GM18858 (cell line): Measurements from ENCODE around the gene FRYL.
"Not testable (repeated sequence)": the region's sequence is repeated elsewhere in the genome, so short reads cannot be mapped to it uniquely, and the experiment has no call there.

Source experiments
- ATAC-seq: cut with Tn5 transposase; IDR thresholded peaks from one replicate; pipeline ENCODE4 v1.9.1; 2021; ENCODE audit not compliant: unreplicated experiment

FRYL gene

GRCh38 chr4:48748949-48749596, 31.0 kb downstream of the FRYL start:
- no peak for ATAC-seq

- no peak for ATAC-seq
Observed at GRCh38 chr4:48746608-48747362, 33.3 kb downstream of the FRYL start.

- not testable (repeated sequence) for ATAC-seq
Observed at GRCh38 chr4:48745223-48745622, 34.9 kb downstream of the FRYL start.

GRCh38 chr4:48742412-48742811, 37.7 kb downstream of the FRYL start:
- peak; percentile 56 for ATAC-seq

GRCh38 chr4:48739560-48740019, 40.5 kb downstream of the FRYL start:
- ATAC-seq: peak; percentile 53

GRCh38 chr4:48738856-48739255, 41.2 kb downstream of the FRYL start:
- ATAC-seq: no peak

- not testable (repeated sequence) for ATAC-seq
Observed at GRCh38 chr4:48728906-48729496, 51.1 kb downstream of the FRYL start.

GRCh38 chr4:48727666-48728459, 52.2 kb downstream of the FRYL start:
- ATAC-seq: no peak

GRCh38 chr4:48725414-48725813, 54.7 kb downstream of the FRYL start:
- no peak for ATAC-seq

- ATAC-seq: no peak
Observed at GRCh38 chr4:48722509-48723446, 57.3 kb downstream of the FRYL start.

- no peak for ATAC-seq
Observed at GRCh38 chr4:48720459-48720858, 59.6 kb downstream of the FRYL start.

- no peak for ATAC-seq
Observed at GRCh38 chr4:48718818-48719465, 61.1 kb downstream of the FRYL start.

- ATAC-seq: not testable (repeated sequence)
Observed at GRCh38 chr4:48716285-48716684, 63.8 kb downstream of the FRYL start.

- no peak for ATAC-seq
Observed at GRCh38 chr4:48710446-48711209, 69.5 kb downstream of the FRYL start.

- no peak for ATAC-seq
Observed at GRCh38 chr4:48709901-48710300, 70.2 kb downstream of the FRYL start.

GRCh38 chr4:48708610-48709009, 71.5 kb downstream of the FRYL start:
- no peak for ATAC-seq

GRCh38 chr4:48706736-48707135, 73.3 kb downstream of the FRYL start:
- no peak for ATAC-seq

GRCh38 chr4:48705609-48706008, 74.5 kb downstream of the FRYL start:
- no peak for ATAC-seq
